ENCODE data around the gene ANTXR1. TPM values are rescaled to one million over a fixed set of nuclear protein-coding genes. Genes with fewer than 3 reads are reported as not detected.
A peak's percentile ranks its signal among the peaks of the same experiment; 100 is the strongest.
"Not testable (repeated sequence)": the region's sequence is repeated elsewhere in the genome, so short reads cannot be mapped to it uniquely, and the experiment has no call there.

The ANTXR1 gene
- total RNA-seq, 1 donor from 2014 or later, result 54.3 TPM

DNA sequence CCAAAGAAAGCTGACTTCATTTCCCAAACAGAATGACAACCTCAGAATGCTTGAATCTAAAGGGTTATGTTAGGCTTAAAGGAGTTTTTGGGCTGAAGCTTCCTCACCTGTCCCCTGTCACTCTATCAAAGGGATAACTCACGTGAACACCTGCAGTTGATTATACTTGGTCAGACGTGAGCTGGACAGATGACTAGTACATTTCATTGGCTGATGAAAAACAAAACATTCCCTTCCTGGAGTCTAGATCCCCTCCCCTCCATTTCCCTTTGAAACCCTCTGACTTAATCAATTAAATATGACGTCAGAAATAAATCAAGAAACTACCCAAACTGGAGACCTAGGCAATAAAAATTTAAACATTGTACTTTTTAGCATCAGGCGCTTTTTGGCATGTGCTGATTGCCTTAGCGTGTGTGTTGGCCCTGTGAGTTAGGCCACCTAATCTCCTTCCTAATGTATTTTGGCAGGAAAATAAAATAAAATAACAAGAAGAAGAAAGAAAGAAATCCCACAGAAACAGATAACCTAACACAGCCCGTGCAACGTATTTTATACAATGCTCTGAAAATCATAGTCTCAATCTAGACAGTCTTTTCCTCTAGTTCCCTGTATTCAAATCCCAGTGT, 159.0 kb downstream of the ANTXR1 start:
- Histone ChIP-seq H3K4me1 (peaks cover 29% of the 10 kb centered on the region), H3K27me3 (ENCODE audit: low read depth) (no peaks in the 10 kb centered on the region), H3K36me3 (no peaks in the 10 kb centered on the region), H3K4me3 (no peak overlapping the region), H3K9me3 (no peaks in the 10 kb centered on the region), H3K27ac (no peak overlapping the region)
- intact Hi-C loops (cut with DNase I), result no loop called here
- TF ChIP-seq, protein P1, sequence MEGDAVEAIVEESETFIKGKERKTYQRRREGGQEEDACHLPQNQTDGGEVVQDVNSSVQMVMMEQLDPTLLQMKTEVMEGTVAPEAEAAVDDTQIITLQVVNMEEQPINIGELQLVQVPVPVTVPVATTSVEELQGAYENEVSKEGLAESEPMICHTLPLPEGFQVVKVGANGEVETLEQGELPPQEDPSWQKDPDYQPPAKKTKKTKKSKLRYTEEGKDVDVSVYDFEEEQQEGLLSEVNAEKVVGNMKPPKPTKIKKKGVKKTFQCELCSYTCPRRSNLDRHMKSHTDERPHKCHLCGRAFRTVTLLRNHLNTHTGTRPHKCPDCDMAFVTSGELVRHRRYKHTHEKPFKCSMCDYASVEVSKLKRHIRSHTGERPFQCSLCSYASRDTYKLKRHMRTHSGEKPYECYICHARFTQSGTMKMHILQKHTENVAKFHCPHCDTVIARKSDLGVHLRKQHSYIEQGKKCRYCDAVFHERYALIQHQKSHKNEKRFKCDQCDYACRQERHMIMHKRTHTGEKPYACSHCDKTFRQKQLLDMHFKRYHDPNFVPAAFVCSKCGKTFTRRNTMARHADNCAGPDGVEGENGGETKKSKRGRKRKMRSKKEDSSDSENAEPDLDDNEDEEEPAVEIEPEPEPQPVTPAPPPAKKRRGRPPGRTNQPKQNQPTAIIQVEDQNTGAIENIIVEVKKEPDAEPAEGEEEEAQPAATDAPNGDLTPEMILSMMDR (IDR thresholded peaks at IDR 0.05), result no peak
- DNase-seq, result no peak
- no peak for ATAC-seq

DNA sequence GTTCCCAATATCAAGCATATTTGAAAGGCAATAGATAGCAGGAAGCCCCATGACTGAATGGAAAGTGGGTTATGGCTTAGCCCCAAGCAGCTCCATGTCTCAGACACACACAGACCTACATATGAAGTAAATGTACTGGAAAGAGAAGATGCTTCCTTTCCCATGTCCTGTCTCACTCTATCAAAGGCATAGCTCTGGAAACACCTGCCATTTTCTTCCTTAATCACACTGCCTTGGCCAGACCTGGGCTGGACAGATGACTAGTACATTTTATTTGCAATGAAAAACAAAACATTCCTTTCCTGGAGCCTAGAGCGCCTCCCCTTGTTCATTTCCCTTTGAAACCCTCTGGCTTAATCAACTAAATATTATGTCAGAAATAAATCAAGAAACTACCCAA, 160.7 kb downstream of the ANTXR1 start:
- Histone ChIP-seq H3K36me3 (no peaks in the 10 kb centered on the region), H3K27ac (no peak overlapping the region), H3K4me3 (no peak overlapping the region), H3K4me1 (peaks cover 45% of the 10 kb centered on the region), H3K9me3 (no peaks in the 10 kb centered on the region), H3K27me3 (ENCODE audit: low read depth) (no peaks in the 10 kb centered on the region)
- ATAC-seq, result no peak
- intact Hi-C loops (cut with DNase I), result no loop called here
- DNase-seq, result no peak
- TF ChIP-seq, protein P1 (IDR thresholded peaks at IDR 0.05), result no peak

DNA sequence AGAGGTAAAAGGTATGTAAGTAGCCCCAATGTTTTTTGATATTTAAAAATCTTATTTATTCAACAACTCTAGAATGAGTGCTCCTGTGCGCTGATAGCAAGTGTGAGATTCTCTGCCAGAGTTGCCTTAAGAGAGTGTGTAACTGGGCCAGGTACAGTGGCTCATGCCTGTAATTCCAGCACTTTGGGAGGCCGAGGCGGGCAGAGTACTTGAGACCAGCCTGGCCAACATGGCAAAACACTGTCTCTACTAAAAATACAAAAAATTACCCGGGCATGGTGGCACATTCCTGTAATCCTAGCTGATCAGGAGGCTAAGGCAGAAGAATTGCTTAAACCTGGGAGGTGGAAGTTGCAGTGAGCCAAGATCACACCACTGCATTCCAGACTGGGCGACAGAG, 161.2 kb downstream of the ANTXR1 start:
- peaks cover 47% of the 10 kb centered on the region for H3K4me1 ChIP-seq
- H3K9me3 ChIP-seq; intact Hi-C loops (cut with DNase I); H3K4me3 ChIP-seq; ATAC-seq; H3K36me3 ChIP-seq; H3K27me3 ChIP-seq (ENCODE audit: low read depth); H3K27ac ChIP-seq; DNase-seq: not testable (repeated sequence)

DNA sequence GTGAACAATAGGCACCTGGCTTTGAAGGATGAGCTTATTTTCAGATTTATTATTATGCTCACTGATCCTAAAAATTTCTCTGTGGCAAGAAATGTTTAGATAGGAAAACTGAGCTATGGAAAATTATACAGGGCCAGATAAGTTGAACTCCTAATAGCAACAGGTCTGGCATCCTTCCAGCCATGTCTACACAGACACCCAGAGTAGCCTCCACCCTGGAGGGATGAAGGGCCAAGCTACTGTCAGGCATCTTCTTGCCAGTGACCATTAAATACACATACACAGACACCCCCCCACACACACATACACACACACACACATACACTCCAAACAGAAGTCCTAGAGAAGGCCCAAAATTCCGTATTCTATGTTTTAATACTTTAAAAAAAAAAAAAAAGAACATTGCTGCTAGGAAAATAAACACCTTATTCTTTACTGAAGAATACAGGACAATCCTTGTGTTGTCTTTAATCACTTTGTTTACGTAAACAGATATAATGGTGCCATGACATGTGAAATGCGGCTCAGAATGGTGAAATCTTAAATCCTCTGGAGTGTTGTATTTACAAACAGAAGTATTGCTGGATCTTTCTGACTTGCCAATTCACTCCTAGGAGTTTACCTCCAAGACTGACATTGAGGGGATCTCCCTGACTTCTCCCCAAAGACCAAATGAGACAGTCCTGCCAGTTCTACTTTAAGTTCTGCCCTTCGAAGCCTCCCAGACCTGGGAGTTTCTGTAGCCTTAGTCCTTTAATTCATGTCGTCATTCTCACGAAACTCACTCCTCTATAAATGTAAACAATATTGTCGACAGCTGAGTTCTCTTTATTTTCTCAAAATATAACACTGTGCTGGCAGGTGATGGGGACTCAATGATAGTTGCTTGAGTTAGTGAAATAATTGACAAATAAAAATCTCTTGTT, 163.1 kb downstream of the ANTXR1 start:
- no peak overlapping the region for H3K4me3 ChIP-seq
- intact Hi-C loops (cut with DNase I), result no loop called here
- DNase-seq (no peak), ATAC-seq (no peak)
- H3K9me3 ChIP-seq, result no peaks in the 10 kb centered on the region
- TF ChIP-seq, protein P1 (IDR thresholded peaks at IDR 0.05), result no peak
- H3K27me3 ChIP-seq (ENCODE audit: low read depth), result no peaks in the 10 kb centered on the region
- H3K4me1 ChIP-seq, result peaks cover 31% of the 10 kb centered on the region
- peak overlapping the region; percentile 92 for H3K27ac ChIP-seq
- no peaks in the 10 kb centered on the region for H3K36me3 ChIP-seq

DNA sequence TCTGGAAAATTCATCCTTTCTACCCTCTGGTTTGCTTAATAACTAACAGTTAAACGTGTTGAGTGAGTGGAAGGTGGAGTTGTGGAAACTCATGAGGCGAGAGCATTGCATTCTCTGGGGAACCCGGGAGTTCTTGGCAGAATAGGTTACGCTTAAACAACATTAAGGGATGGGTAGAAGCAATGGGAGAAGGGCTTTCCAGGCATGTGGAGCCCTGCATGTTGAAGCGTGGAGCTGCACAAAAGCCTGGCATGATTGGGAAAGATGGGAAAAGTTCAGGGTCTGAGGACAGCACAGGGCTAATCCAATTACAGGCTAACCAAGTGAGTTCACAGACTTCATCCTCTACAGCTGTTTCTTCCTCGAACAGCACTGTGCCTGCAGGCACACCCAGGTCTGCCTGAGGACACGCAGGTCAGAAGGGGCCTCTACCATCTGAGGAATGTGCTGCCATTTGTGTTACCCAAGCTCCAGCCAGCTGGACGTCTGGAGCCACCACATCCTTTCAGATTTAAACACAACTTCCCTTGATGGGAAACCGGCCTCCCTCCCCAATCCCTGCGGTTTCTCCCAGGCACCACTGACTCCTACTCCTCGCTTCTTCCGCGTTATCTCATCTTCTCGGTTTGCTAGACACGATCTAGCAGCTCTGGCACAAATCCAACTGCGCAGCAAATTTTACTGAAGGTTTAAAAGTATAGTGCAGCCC, 164.2 kb downstream of the ANTXR1 start:
- H3K4me3 ChIP-seq, result no peak overlapping the region

More for the DNA sequence above, 164.2 kb downstream of the ANTXR1 start:
- H3K27me3 ChIP-seq (ENCODE audit: low read depth), result no peaks in the 10 kb centered on the region
- ATAC-seq (peak; percentile 70 to 76), DNase-seq (peak; percentile 70)
- no peaks in the 10 kb centered on the region for H3K9me3 ChIP-seq
- TF ChIP-seq, protein P1 (IDR thresholded peaks at IDR 0.05), result no peak
- peak overlapping the region; percentile 92 for H3K27ac ChIP-seq
- intact Hi-C loops (cut with DNase I), result no loop called here
- peaks cover 28% of the 10 kb centered on the region for H3K4me1 ChIP-seq
- peaks cover 2% of the 10 kb centered on the region for H3K36me3 ChIP-seq

All from lower lobe of right lung (tissue), 2 donors.